GM18870 (cell line): ENCODE data around the gene RASSF7.
"Not testable (repeated sequence)": the region's sequence is repeated elsewhere in the genome, so short reads cannot be mapped to it uniquely, and the experiment has no call there.

ENCODE experiments used
- ATAC-seq: cut with Tn5 transposase; IDR thresholded peaks from one replicate; pipeline ENCODE4 v1.9.1; 2021; ENCODE audit warnings: moderate library complexity; ENCODE audit not compliant: unreplicated experiment

The RASSF7 gene

GRCh38 chr11:565921-566509, 5.2 kb downstream of the RASSF7 start:
- ATAC-seq = no peak

- no peak for ATAC-seq
Observed at GRCh38 chr11:567011-567628, 6.3 kb downstream of the RASSF7 start.

GRCh38 chr11:567629-568292, 7.0 kb downstream of the RASSF7 start:
- ATAC-seq = no peak

GRCh38 chr11:568306-569157, 7.8 kb downstream of the RASSF7 start:
- ATAC-seq = peak; percentile 69

GRCh38 chr11:569158-569885, 8.6 kb downstream of the RASSF7 start:
- no peak for ATAC-seq

GRCh38 chr11:571802-572185, 11.0 kb downstream of the RASSF7 start:
- ATAC-seq = no peak

GRCh38 chr11:573146-573759, 12.5 kb downstream of the RASSF7 start:
- ATAC-seq = no peak

- not testable (repeated sequence) for ATAC-seq
Observed at GRCh38 chr11:574031-574570, 13.3 kb downstream of the RASSF7 start.

GRCh38 chr11:574632-575312, 14.0 kb downstream of the RASSF7 start:
- ATAC-seq = no peak

- no peak for ATAC-seq
Observed at GRCh38 chr11:575313-575995, 14.7 kb downstream of the RASSF7 start.

- ATAC-seq = peak; percentile 88
Observed at GRCh38 chr11:575996-576768, 15.4 kb downstream of the RASSF7 start, which contains the start of gene PHRF1. TSS of gene PHRF1 (plus strand) at chr11:576470. CDS start at chr11:581513, 5,043 bp downstream.

- ATAC-seq = no peak
Observed at GRCh38 chr11:576811-577610, 16.2 kb downstream of the RASSF7 start.

- ATAC-seq = no peak
Observed at GRCh38 chr11:577611-577894, 16.8 kb downstream of the RASSF7 start.

GRCh38 chr11:578276-579035, 17.7 kb downstream of the RASSF7 start:
- ATAC-seq = no peak

GRCh38 chr11:579830-580601, 19.2 kb downstream of the RASSF7 start:
- no peak for ATAC-seq

- ATAC-seq = no peak
Observed at GRCh38 chr11:581342-581741, 20.6 kb downstream of the RASSF7 start.
